ENCODE data around the gene VSIG8. TPM values are rescaled to one million over a fixed set of nuclear protein-coding genes. Genes with fewer than 3 reads are reported as not detected.

The VSIG8 gene
- total RNA-seq, 1 experiment from 2014 or later: not detected

DNA sequence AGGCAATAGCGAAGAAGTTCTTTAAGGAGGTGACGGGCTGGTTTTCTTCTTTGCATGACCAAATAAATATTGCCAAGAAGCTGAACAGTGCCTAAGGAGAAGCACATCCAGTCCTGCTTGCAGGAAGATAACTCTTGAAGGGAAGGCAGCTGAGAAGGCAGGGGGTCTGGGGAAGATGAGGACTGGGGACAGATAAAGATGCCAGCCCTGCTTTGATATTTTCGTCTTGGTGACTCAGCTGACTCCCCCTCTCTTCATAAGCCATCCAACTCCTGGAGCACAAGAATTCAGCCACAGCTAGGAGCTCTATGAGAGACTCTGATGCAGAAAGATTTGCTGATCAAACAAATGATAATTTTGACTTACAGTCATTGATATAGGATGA is 34.1 kb upstream of the VSIG8 start:
- DNase-seq (ENCODE audit: low spot score) (no peak), ATAC-seq (no peak)
- TF ChIP-seq NR1H2 (CRISPR knock-in tag; IDR thresholded peaks at IDR 0.05) (no peak), ZNF396 (CRISPR knock-in tag; IDR thresholded peaks at IDR 0.05; ENCODE audit: borderline replicate concordance) (no peak)
- TF ChIP-seq, protein P1, sequence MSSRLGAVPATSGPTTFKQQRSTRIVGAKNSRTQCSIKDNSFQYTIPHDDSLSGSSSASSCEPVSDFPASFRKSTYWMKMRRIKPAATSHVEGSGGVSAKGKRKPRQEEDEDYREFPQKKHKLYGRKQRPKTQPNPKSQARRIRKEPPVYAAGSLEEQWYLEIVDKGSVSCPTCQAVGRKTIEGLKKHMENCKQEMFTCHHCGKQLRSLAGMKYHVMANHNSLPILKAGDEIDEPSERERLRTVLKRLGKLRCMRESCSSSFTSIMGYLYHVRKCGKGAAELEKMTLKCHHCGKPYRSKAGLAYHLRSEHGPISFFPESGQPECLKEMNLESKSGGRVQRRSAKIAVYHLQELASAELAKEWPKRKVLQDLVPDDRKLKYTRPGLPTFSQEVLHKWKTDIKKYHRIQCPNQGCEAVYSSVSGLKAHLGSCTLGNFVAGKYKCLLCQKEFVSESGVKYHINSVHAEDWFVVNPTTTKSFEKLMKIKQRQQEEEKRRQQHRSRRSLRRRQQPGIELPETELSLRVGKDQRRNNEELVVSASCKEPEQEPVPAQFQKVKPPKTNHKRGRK (CRISPR knock-in tag; IDR thresholded peaks at IDR 0.05; ENCODE audit: borderline replicate concordance): no peak
- TF ChIP-seq, protein P2, sequence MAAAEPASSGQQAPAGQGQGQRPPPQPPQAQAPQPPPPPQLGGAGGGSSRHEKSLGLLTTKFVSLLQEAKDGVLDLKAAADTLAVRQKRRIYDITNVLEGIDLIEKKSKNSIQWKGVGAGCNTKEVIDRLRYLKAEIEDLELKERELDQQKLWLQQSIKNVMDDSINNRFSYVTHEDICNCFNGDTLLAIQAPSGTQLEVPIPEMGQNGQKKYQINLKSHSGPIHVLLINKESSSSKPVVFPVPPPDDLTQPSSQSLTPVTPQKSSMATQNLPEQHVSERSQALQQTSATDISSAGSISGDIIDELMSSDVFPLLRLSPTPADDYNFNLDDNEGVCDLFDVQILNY (CRISPR knock-in tag; IDR thresholded peaks at IDR 0.05): no peak
- no peak overlapping the region for H3K4me3 Mint-ChIP-seq
- peaks cover 19% of the 10 kb centered on the region for H3K4me1 Mint-ChIP-seq
- H3K27ac Mint-ChIP-seq: no peak overlapping the region
- no peaks in the 10 kb centered on the region for H3K9me3 Mint-ChIP-seq
- no peaks in the 10 kb centered on the region for H3K36me3 Mint-ChIP-seq
- ChIA-PET CTCF (interaction anchor here (0.8 to 11.5 kb wide), 2 partner anchors 97 to 111 kb away, joined by 3 to 188 read pairs; no protein-coding TSS in a partner anchor), POLR2A (no interaction called here)
- H3K27me3 Mint-ChIP-seq (ENCODE audit: low read depth): peaks cover 20% of the 10 kb centered on the region

DNA sequence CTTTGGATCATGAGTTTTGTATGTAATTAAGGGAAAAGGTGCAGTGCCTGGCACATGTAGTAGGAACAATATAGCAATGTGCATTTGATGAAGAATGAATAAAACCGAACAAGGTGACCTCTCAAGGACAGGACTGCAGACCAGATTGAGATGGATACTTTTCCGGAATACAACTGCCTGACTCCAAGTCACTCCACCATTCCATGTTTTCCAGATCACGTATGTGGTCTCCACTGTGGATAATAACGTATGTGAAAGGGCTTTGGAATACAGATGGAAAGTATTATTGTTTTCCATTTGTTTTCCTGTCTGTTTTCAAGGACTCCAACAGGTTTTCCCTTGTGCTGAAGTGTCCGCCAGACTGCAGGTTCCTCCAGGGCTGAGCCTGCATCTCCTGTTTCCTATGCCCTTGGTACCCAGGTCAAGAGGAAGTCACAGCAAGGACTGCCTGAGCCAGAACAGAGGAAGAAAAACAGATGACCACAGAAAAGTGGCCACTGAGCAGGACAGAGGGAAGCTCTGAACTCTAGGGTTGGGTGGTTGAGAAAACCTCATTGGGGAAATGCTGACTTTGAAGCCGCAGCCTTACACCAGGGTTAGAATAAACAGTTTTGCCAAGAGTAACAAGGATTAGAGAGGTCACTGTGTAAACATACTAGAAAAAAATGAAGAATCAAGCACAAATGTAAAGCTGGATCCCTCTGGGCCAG is 33.5 kb upstream of the VSIG8 start:
- Mint-ChIP-seq H3K9me3 (no peaks in the 10 kb centered on the region), H3K36me3 (no peaks in the 10 kb centered on the region), H3K4me1 (peaks cover 16% of the 10 kb centered on the region), H3K27ac (no peak overlapping the region), H3K4me3 (no peak overlapping the region), H3K27me3 (ENCODE audit: low read depth) (peaks cover 16% of the 10 kb centered on the region)
- ChIA-PET POLR2A (interaction anchor here (0.9 kb wide), 1 partner anchor 29 kb away, joined by 3 read pairs; the partner anchor contains the start of gene TAGLN2), CTCF (interaction anchor here (0.8 to 11.5 kb wide), 5 partner anchors 66 to 111 kb away, joined by 3 to 188 read pairs (median 5); no protein-coding TSS in a partner anchor)
- ATAC-seq (no peak), DNase-seq (ENCODE audit: low spot score) (no peak)
- TF ChIP-seq, protein P3, sequence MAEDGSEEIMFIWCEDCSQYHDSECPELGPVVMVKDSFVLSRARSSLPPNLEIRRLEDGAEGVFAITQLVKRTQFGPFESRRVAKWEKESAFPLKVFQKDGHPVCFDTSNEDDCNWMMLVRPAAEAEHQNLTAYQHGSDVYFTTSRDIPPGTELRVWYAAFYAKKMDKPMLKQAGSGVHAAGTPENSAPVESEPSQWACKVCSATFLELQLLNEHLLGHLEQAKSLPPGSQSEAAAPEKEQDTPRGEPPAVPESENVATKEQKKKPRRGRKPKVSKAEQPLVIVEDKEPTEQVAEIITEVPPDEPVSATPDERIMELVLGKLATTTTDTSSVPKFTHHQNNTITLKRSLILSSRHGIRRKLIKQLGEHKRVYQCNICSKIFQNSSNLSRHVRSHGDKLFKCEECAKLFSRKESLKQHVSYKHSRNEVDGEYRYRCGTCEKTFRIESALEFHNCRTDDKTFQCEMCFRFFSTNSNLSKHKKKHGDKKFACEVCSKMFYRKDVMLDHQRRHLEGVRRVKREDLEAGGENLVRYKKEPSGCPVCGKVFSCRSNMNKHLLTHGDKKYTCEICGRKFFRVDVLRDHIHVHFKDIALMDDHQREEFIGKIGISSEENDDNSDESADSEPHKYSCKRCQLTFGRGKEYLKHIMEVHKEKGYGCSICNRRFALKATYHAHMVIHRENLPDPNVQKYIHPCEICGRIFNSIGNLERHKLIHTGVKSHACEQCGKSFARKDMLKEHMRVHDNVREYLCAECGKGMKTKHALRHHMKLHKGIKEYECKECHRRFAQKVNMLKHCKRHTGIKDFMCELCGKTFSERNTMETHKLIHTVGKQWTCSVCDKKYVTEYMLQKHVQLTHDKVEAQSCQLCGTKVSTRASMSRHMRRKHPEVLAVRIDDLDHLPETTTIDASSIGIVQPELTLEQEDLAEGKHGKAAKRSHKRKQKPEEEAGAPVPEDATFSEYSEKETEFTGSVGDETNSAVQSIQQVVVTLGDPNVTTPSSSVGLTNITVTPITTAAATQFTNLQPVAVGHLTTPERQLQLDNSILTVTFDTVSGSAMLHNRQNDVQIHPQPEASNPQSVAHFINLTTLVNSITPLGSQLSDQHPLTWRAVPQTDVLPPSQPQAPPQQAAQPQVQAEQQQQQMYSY (CRISPR knock-in tag; IDR thresholded peaks at IDR 0.05): peak; percentile 83
- no peak for TF ChIP-seq ATF1 (CRISPR knock-in tag; IDR thresholded peaks at IDR 0.05)

DNA sequence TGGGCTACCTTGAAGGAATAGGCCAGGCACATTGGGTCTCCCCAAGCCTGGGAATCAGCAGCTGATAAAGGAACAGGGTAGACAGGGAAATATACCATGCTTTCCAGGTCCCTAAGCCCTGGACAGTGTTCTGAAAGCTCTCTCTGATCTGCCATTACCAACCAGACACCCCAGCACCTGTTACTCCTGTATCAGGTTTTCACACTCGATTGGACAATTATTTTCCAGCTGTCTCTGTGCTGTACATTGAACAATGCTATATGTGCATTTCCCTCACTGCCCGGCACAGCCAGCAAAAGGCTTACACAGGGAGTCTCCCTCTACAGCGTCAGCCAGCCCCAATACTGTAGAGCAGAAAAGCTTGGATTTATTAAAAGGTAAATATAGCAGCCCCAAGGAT is 32.8 kb upstream of the VSIG8 start:
- Mint-ChIP-seq H3K4me3 (no peak overlapping the region), H3K27me3 (ENCODE audit: low read depth) (peaks cover 9% of the 10 kb centered on the region), H3K36me3 (no peaks in the 10 kb centered on the region), H3K27ac (no peak overlapping the region), H3K4me1 (peaks cover 9% of the 10 kb centered on the region), H3K9me3 (no peaks in the 10 kb centered on the region)
- ChIA-PET POLR2A (interaction anchor here (0.9 kb wide), 1 partner anchor 30 kb away, joined by 3 read pairs; the partner anchor contains the start of gene TAGLN2), CTCF (interaction anchor here (1.1 to 11.5 kb wide), 4 partner anchors 66 to 112 kb away, joined by 3 to 188 read pairs (median 8); no protein-coding TSS in a partner anchor)
- TF ChIP-seq CREB1 (CRISPR knock-in tag; IDR thresholded peaks at IDR 0.05) (no peak), ETV6 (CRISPR knock-in tag; IDR thresholded peaks at IDR 0.05) (no peak), OVOL2 (CRISPR knock-in tag; IDR thresholded peaks at IDR 0.05; ENCODE audit: borderline replicate concordance) (no peak), RELA (CRISPR knock-in tag; IDR thresholded peaks at IDR 0.05; ENCODE audit: borderline replicate concordance) (no peak), HMGA2 (CRISPR knock-in tag; IDR thresholded peaks at IDR 0.05) (no peak), ZNF396 (CRISPR knock-in tag; IDR thresholded peaks at IDR 0.05; ENCODE audit: borderline replicate concordance) (no peak), GABPB1 (CRISPR knock-in tag; IDR thresholded peaks at IDR 0.05) (no peak)
- TF ChIP-seq, protein P4, sequence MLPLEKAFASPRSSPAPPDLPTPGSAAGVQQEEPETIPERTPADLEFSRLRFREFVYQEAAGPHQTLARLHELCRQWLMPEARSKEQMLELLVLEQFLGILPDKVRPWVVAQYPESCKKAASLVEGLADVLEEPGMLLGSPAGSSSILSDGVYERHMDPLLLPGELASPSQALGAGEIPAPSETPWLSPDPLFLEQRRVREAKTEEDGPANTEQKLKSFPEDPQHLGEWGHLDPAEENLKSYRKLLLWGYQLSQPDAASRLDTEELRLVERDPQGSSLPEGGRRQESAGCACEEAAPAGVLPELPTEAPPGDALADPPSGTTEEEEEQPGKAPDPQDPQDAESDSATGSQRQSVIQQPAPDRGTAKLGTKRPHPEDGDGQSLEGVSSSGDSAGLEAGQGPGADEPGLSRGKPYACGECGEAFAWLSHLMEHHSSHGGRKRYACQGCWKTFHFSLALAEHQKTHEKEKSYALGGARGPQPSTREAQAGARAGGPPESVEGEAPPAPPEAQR (CRISPR knock-in tag; IDR thresholded peaks at IDR 0.05): no peak
- ATAC-seq: no peak
- no peak for DNase-seq (ENCODE audit: low spot score)
